Ovary (tissue), 3 donors: ENCODE measurements around the gene FRMD4A.

Experiments
- EP300 ChIP-seq: sonication (generic); formaldehyde crosslinking; IDR thresholded peaks from one replicate; pipeline ENCODE4 v1.6.1; 2017; ENCODE audit warnings: antibody characterized with exemption
- POLR2A ChIP-seq: fragments of 450-650 bp; IDR thresholded peaks from one replicate; pipeline ENCODE4 v1.6.1; 2017; ENCODE audit warnings: antibody characterized with exemption, mild to moderate bottlenecking, moderate library complexity
- TF ChIP-seq, protein P1 (sequence below), 3 donors: fragments of 450-650 bp in 2 of 3; fragments of 200-600 bp in 1 of 3; IDR thresholded peaks; one replicate each; pipeline versions ENCODE4 v1.5.1 to v1.8.0; 2016 to 2022; ENCODE audit warnings: antibody characterized with exemption in 3 of 3, mild to moderate bottlenecking in 1 of 3
- donor health status: DM: no; HTN: no; CAD: no.

DNA sequence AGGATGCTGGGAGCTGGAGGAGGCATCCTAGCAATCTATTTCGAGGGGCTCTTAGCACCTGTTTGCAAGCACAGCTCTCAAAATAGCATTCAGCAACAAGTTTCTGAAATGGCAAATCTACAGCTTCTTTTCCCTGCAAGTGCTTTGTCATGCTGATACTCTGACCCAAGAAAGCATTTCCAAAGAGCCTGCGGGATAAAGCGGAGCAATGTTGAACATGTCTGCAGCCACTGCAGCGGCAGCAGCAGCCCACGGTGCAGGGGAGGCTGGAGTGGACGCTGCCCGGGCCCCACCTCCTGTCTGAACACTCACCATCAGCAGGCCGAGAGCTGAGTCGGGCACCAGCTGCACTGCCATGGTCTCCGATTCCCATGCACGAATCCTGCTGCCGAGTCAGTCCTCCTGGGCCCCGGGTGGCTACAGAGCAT is 964 bp downstream of the FRMD4A start:
- TF ChIP-seq, protein P1, sequence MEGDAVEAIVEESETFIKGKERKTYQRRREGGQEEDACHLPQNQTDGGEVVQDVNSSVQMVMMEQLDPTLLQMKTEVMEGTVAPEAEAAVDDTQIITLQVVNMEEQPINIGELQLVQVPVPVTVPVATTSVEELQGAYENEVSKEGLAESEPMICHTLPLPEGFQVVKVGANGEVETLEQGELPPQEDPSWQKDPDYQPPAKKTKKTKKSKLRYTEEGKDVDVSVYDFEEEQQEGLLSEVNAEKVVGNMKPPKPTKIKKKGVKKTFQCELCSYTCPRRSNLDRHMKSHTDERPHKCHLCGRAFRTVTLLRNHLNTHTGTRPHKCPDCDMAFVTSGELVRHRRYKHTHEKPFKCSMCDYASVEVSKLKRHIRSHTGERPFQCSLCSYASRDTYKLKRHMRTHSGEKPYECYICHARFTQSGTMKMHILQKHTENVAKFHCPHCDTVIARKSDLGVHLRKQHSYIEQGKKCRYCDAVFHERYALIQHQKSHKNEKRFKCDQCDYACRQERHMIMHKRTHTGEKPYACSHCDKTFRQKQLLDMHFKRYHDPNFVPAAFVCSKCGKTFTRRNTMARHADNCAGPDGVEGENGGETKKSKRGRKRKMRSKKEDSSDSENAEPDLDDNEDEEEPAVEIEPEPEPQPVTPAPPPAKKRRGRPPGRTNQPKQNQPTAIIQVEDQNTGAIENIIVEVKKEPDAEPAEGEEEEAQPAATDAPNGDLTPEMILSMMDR (IDR thresholded peaks at IDR 0.05): no peak
- TF ChIP-seq EP300 (no peak), POLR2A (no peak)
